Right lobe of liver (tissue), 4 donors: ENCODE measurements around the gene KLHL7.

Source experiments
- CTCF ChIP-seq, 4 donors: fragments of 200-600 bp in 3 of 4; fragments of 450-650 bp in 1 of 4; IDR thresholded peaks; one replicate each; pipeline versions ENCODE4 v1.5.1 to v1.8.0; 2016 to 2022; ENCODE audit warnings: antibody characterized with exemption in 4 of 4, mild to moderate bottlenecking in 2 of 4
- POLR2A ChIP-seq: fragments of 450-650 bp; IDR thresholded peaks from one replicate; pipeline ENCODE4 v1.6.1; 2017; ENCODE audit warnings: antibody characterized with exemption, mild to moderate bottlenecking
- donor health status: DM: no; HTN: no; CAD: no.
- donor health status: DM: no; HTN: no; CAD: no.
- donor health status: DM: no; HTN: yes; CAD: no.

- no peak for TF ChIP-seq POLR2A
- peak in 1 of 4 donors; percentile 20 for TF ChIP-seq CTCF (IDR thresholded peaks at IDR 0.05)
Observed at GRCh38 chr7:23072048-23072447, 33.5 kb upstream of the KLHL7 start.
